Mucosa of descending colon (tissue), 3 donors: ENCODE data around the gene CAPN15. TPM values are rescaled to one million over a fixed set of nuclear protein-coding genes. Genes with fewer than 3 reads are reported as not detected.
"Not testable (repeated sequence)": the region's sequence is repeated elsewhere in the genome, so short reads cannot be mapped to it uniquely, and the experiment has no call there.

Source experiments
- ATAC-seq: fragments of 200-7000 bp; cut with Tn5 transposase; one replicate; pipeline ENCODE4 v1.9.1; 2020; ENCODE audit warnings: mild to moderate bottlenecking, moderate library complexity
- DNase-seq, 3 donors: peaks; one replicate each; pipeline ENCODE4 v3.0.0-alpha.2; 2020
- H3K36me3 ChIP-seq: fragments of 200-600 bp; one replicate; pipeline ENCODE4 v1.8.0; 2021; ENCODE audit warnings: low read depth, mild to moderate bottlenecking
- H3K4me1 ChIP-seq: fragments of 200-600 bp; one replicate; pipeline ENCODE4 v1.8.0; 2021; ENCODE audit warnings: low read depth, mild to moderate bottlenecking
- H3K4me3 ChIP-seq: fragments of 200-600 bp; one replicate; pipeline ENCODE4 v1.8.0; 2021; ENCODE audit warnings: mild to moderate bottlenecking
- H3K9me3 ChIP-seq: fragments of 200-600 bp; one replicate; pipeline ENCODE4 v1.8.0; 2021; ENCODE audit warnings: mild to moderate bottlenecking
- intact Hi-C, 2 donors: fragments of 100-400 bp; cut with DNase I in 1 of 2; cut with micrococcal nuclease in 1 of 2; formaldehyde crosslinking; loops; one replicate each; pipeline versions ENCODE4 v1.11.0 to v1.11.1; 2022; cut with DNase I, micrococcal nuclease
- total RNA-seq, 3 donors: library from RNA; stranded (reverse); fragmentation: NEBNext Ultra II Directional in 2 of 3; extraction: Animal tissue kit (Norgen Biotek cat#: 25700) in 2 of 3; gene quantifications; one replicate each; pipeline versions ENCODE4 v1.2.1 to v1.2.4, GENCODE V29; 2021 to 2023
- TF ChIP-seq, protein P1 (sequence below): fragments of 200-600 bp; IDR thresholded peaks from one replicate; pipeline ENCODE4 v1.8.0; 2022; ENCODE audit warnings: antibody characterized with exemption, mild to moderate bottlenecking
- donor health status: DM: no; HTN: no; CAD: no; lungs with moderate emphysema.
- donor health status: DM: no; HTN: no; CAD: no.
- donor health status: DM: no; HTN: yes; CAD: no.

The CAPN15 gene
- total RNA-seq, 3 donors from 2014 or later: 73.5 to 110 (median 109) TPM

DNA sequence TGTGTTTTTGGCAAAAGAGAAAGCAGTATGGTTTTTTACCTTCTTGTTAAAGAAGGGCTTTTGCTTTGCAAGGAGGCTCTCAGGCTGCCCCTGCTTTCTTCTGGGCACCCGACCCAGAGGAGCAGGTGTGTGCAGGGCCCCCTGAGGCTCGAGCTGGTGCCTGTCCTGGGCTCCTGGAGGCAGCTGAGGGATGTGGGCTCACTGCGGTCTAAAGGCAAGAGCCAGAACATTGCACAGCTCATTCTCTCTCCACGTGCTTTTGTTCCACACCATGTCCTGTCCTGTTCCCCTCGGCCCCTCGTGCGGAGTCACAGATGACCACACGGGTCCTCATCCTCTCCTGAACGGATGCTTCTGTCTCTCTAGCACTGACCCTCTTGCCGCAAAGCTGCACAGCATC, 36.7 kb upstream of the CAPN15 start:
- intact Hi-C loops: no loop called here
- Histone ChIP-seq H3K9me3 (no peaks in the 10 kb centered on the region), H3K36me3 (no peaks in the 10 kb centered on the region), H3K4me3 (no peak overlapping the region), H3K4me1 (no peaks in the 10 kb centered on the region)
- TF ChIP-seq, protein P1, sequence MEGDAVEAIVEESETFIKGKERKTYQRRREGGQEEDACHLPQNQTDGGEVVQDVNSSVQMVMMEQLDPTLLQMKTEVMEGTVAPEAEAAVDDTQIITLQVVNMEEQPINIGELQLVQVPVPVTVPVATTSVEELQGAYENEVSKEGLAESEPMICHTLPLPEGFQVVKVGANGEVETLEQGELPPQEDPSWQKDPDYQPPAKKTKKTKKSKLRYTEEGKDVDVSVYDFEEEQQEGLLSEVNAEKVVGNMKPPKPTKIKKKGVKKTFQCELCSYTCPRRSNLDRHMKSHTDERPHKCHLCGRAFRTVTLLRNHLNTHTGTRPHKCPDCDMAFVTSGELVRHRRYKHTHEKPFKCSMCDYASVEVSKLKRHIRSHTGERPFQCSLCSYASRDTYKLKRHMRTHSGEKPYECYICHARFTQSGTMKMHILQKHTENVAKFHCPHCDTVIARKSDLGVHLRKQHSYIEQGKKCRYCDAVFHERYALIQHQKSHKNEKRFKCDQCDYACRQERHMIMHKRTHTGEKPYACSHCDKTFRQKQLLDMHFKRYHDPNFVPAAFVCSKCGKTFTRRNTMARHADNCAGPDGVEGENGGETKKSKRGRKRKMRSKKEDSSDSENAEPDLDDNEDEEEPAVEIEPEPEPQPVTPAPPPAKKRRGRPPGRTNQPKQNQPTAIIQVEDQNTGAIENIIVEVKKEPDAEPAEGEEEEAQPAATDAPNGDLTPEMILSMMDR: no peak
- ATAC-seq (no peak), DNase-seq (no peak)

DNA sequence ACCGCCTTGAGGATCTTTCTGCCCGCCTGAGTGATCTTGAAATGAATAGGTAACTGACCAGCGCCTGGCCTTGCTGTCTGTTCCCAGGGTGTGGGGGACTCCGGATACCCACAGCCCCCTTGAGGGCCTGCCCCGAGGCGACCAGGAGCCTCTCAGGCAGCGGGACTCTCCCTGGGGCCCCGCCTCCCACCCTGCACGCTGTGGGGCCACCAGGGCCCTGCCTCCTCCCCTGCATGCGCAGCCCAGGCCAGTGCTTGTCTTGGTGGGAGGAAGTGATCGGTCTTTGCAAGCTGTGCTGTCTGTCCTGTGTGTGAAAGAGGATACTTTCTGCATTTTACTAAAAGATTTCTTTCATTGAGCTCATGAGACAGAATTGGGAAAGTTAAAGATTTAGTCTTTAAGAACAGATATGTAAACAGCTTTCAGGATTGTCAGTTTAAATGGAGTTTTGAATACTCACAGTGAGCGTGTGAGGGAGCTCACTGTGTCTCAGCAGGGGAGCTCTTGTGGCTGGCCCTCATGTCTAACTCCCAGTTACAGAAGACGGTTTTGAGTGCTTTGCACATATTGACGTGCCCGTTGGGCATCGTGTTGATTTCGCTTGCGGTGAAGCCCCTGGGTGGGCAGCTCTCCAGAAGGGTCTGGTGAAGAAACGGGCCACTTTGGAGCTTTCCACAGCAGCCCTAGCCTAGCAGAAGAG, 36.1 kb upstream of the CAPN15 start:
- TF ChIP-seq, protein P1: no peak
- Histone ChIP-seq H3K4me3 (no peak overlapping the region), H3K9me3 (no peaks in the 10 kb centered on the region), H3K36me3 (no peaks in the 10 kb centered on the region), H3K4me1 (no peaks in the 10 kb centered on the region)
- no peak for DNase-seq
- ATAC-seq: no peak
- intact Hi-C loops: no loop called here

DNA sequence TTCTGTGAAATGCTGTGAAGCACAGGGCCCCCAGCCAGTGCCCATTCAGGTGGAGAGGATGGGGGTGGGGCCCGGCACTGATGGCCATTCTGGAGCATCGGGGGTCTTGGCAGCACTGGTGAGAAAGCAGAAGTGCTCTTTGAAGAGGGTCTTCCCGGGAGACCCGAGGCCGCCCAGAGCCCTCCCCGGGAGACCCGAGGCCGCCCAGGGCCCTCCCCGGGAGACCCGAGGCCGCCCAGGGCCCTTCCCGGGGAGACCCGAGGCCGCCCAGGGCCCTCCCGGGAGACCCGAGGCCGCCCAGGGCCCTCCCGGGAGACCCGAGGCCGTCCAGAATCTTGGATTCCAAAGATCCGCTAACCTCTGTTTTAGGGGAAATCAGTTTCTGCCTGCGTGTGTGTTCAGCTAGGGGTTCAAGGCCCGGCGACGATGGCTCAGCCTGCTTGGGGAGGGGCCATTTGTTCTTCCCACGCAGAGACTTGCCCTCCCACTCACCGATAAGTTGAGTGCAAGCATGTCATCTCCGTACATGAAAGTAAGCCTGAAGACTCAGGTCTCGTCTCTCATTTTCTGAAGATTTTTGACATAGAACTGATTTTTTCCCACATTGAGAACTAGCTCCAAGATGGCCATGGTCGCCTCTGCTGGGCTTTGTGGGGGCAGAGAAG, 35.2 kb upstream of the CAPN15 start:
- DNase-seq (no peak), ATAC-seq (peak; percentile 14)
- TF ChIP-seq, protein P1: no peak
- no peaks in the 10 kb centered on the region for H3K4me1 ChIP-seq
- no peaks in the 10 kb centered on the region for H3K36me3 ChIP-seq
- no peaks in the 10 kb centered on the region for H3K9me3 ChIP-seq
- H3K4me3 ChIP-seq: no peak overlapping the region
- intact Hi-C loops: no loop called here

DNA sequence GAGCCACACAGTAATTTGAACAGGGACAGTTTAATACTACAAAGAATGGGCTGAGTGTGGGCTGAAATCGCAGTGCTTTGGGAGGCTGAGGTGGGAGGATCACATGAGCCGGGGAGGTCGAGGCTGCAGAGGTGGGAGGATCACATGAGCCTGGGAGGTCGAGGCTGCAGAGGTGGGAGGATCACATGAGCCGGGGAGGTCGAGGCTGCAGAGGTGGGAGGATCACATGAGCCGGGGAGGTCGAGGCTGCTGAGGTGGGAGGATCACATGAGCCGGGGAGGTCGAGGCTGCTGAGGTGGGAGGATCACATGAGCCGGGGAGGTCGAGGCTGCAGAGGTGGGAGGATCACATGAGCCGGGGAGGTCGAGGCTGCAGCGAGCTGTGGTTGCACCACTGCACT, 32.8 kb upstream of the CAPN15 start:
- intact Hi-C loops, H3K4me1 ChIP-seq, H3K36me3 ChIP-seq, H3K4me3 ChIP-seq, DNase-seq, ATAC-seq, H3K9me3 ChIP-seq: not testable (repeated sequence)

DNA sequence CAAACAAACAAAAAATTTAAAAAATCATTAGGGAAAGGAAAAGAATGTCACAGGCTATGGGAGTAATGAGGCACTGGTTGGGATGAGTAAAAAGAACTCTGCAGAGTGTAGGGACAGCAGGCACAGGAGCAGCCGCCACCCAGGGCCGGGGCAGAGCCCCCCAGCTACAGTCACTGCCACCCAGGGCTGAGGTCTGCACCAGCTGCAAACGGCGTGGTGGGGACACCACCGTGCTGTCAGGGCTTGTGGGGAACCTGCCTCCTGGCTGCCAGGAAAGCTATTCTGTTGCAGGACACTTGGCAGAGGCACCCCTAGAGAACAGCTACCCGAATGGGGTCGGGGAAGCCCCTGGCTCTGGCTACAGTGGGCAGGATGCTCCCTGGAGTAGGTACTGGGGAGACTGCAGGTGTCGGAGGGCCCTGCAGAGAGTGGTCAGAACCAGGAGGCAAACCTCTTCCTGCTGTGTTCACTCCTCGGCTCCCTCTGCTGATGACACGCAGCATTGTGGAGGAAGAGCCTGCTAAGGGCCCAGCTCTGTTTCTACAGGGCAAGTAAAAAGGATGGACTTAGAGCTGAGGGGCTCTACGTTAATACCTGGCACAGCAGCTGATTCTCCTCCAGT, 32.3 kb upstream of the CAPN15 start:
- DNase-seq (peak in 2 of 3 donors; percentile 53 to 59), ATAC-seq (peak; percentile 83)
- no peak overlapping the region for H3K4me3 ChIP-seq
- no peaks in the 10 kb centered on the region for H3K9me3 ChIP-seq
- intact Hi-C loops: no loop called here
- H3K4me1 ChIP-seq: no peaks in the 10 kb centered on the region
- no peaks in the 10 kb centered on the region for H3K36me3 ChIP-seq
- TF ChIP-seq, protein P1: no peak
